ENCODE data around the gene SH3BP1.

GRCh38 chr22:37640591-37641560 is 1.4 kb downstream of the SH3BP1 start:
- no peak for TF ChIP-seq CTCF (IDR thresholded peaks at IDR 0.05; ENCODE audit: poor library complexity, severe bottlenecking)
- TF ChIP-seq TAF1 (IDR thresholded peaks at IDR 0.05; ENCODE audit: low read depth), result no peak
- no peak for TF ChIP-seq EP300 (conservative IDR thresholded peaks at IDR 0.05; ENCODE audit: poor library complexity, severe bottlenecking)
- no peak for TF ChIP-seq POLR2AphosphoS5 (IDR thresholded peaks at IDR 0.05)
- no peak for TF ChIP-seq RAD21 (conservative IDR thresholded peaks at IDR 0.05)

All from neural cell (in vitro differentiated cells).